Measurements from ENCODE around the gene MRTFA. TPM values are rescaled to one million over a fixed set of nuclear protein-coding genes. Genes with fewer than 3 reads are reported as not detected.

MRTFA gene
- total and polyA plus RNA-seq, 2 of the 13 experiments (the other 11 are each of a cell fraction or from before 2014, with no cell fraction given), result 2.4 to 8.2 TPM

DNA sequence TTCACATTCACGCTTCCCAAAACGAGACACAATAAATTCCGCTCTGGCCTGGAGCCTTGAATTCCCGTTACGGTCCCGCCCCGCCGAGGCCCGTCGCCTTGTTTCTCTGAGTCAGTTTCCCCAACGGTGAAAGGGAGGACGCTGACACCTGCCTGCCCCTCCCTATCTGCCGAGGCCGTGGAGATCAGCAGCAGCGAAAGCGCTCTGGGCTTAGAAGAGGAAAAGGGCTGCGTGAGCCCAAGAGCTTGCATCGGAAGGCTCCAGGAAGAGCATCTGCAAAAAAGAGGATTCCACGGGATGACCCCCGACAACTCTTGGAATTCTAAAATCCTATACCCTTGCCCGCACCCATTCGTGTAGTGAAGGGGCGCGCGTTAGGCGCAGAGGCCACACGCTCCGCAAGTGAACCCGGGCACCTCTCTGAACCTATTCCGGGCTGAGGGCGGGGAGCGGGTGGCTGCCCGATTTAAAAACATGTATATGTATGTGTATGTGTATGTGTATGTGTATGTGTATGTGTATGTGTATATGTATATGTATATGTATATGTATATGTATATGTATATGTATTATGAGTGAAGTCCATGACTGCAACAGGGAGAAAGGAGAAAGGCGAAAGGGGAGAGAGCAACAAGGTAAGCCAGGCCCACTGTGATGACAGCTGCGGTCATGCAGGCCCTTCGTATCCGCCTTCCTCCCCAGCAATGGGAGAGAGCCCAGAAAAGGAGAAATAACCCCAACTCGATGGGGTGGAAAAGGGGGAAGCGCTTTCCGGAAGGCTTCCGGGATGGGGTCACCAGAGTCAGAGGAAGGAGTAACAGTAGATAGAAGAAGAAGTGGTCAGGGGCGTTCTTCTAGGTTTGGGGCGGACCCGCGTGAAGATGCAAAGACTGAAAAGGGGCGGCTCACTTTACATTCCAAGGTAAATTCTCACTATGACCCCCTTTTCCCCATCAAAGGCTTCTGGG is 948 bp upstream of the MRTFA start (continued):
- TF ChIP-seq, protein P1, sequence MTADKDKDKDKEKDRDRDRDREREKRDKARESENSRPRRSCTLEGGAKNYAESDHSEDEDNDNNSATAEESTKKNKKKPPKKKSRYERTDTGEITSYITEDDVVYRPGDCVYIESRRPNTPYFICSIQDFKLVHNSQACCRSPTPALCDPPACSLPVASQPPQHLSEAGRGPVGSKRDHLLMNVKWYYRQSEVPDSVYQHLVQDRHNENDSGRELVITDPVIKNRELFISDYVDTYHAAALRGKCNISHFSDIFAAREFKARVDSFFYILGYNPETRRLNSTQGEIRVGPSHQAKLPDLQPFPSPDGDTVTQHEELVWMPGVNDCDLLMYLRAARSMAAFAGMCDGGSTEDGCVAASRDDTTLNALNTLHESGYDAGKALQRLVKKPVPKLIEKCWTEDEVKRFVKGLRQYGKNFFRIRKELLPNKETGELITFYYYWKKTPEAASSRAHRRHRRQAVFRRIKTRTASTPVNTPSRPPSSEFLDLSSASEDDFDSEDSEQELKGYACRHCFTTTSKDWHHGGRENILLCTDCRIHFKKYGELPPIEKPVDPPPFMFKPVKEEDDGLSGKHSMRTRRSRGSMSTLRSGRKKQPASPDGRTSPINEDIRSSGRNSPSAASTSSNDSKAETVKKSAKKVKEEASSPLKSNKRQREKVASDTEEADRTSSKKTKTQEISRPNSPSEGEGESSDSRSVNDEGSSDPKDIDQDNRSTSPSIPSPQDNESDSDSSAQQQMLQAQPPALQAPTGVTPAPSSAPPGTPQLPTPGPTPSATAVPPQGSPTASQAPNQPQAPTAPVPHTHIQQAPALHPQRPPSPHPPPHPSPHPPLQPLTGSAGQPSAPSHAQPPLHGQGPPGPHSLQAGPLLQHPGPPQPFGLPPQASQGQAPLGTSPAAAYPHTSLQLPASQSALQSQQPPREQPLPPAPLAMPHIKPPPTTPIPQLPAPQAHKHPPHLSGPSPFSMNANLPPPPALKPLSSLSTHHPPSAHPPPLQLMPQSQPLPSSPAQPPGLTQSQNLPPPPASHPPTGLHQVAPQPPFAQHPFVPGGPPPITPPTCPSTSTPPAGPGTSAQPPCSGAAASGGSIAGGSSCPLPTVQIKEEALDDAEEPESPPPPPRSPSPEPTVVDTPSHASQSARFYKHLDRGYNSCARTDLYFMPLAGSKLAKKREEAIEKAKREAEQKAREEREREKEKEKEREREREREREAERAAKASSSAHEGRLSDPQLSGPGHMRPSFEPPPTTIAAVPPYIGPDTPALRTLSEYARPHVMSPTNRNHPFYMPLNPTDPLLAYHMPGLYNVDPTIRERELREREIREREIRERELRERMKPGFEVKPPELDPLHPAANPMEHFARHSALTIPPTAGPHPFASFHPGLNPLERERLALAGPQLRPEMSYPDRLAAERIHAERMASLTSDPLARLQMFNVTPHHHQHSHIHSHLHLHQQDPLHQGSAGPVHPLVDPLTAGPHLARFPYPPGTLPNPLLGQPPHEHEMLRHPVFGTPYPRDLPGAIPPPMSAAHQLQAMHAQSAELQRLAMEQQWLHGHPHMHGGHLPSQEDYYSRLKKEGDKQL (CRISPR knock-in tag; IDR thresholded peaks at IDR 0.05; ENCODE audit: low read depth), result no peak
- TF ChIP-seq SMC3 (IDR thresholded peaks at IDR 0.05; ENCODE audit: low read length) (no peak), PHF5A (CRISPR knock-in tag; IDR thresholded peaks at IDR 0.05; ENCODE audit: low read depth, unreplicated experiment) (no peak), NFYB (CRISPR knock-in tag; IDR thresholded peaks at IDR 0.05) (no peak), ZNF614 (CRISPR knock-in tag; IDR thresholded peaks at IDR 0.05; ENCODE audit: borderline replicate concordance) (no peak), ZNF841 (CRISPR knock-in tag; IDR thresholded peaks at IDR 0.05; ENCODE audit: borderline replicate concordance) (no peak), RXRB (CRISPR knock-in tag; IDR thresholded peaks at IDR 0.05; ENCODE audit: borderline replicate concordance) (0 out of 2 replicates have a peak, but pooled peaks have one; percentile 8), SRSF4 (IDR thresholded peaks at IDR 0.05; ENCODE audit: low read depth, low read length, poor library complexity, severe bottlenecking) (no peak), ZFP1 (CRISPR knock-in tag; IDR thresholded peaks at IDR 0.05) (no peak), ZFP62 (CRISPR knock-in tag; IDR thresholded peaks at IDR 0.05) (no peak), CBFB (CRISPR knock-in tag; IDR thresholded peaks at IDR 0.05) (no peak), ZNF768 (CRISPR knock-in tag; IDR thresholded peaks at IDR 0.05) (peak; percentile 40; the same call in 1 of the 2 replicates), TCF7L2 (IDR thresholded peaks at IDR 0.05; ENCODE audit: low read depth, low read length) (no peak), TCF7 (IDR thresholded peaks at IDR 0.05; ENCODE audit: low read depth) (no peak), CC2D1A (CRISPR knock-in tag; IDR thresholded peaks at IDR 0.05) (no peak), ISL2 (CRISPR knock-in tag; IDR thresholded peaks at IDR 0.05) (no peak), ZNF317 (CRISPR knock-in tag; IDR thresholded peaks at IDR 0.05) (0 out of 2 replicates have a peak, but pooled peaks have one; percentile 41), IRF2 (CRISPR knock-in tag; IDR thresholded peaks at IDR 0.05) (no peak), ZNF44 (CRISPR knock-in tag; IDR thresholded peaks at IDR 0.05) (no peak; the same call in 1 of the 2 replicates), FOSL2 (CRISPR knock-in tag; IDR thresholded peaks at IDR 0.05) (no peak), ZNF713 (CRISPR knock-in tag; IDR thresholded peaks at IDR 0.05) (no peak)
- TF ChIP-seq, protein P2, sequence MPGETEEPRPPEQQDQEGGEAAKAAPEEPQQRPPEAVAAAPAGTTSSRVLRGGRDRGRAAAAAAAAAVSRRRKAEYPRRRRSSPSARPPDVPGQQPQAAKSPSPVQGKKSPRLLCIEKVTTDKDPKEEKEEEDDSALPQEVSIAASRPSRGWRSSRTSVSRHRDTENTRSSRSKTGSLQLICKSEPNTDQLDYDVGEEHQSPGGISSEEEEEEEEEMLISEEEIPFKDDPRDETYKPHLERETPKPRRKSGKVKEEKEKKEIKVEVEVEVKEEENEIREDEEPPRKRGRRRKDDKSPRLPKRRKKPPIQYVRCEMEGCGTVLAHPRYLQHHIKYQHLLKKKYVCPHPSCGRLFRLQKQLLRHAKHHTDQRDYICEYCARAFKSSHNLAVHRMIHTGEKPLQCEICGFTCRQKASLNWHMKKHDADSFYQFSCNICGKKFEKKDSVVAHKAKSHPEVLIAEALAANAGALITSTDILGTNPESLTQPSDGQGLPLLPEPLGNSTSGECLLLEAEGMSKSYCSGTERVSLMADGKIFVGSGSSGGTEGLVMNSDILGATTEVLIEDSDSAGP (CRISPR knock-in tag; IDR thresholded peaks at IDR 0.05; ENCODE audit: borderline replicate concordance), result peak; percentile 99; the same call in 1 of the 2 replicates

Measured in HepG2 (cell line).